Endothelial cell of umbilical vein (primary cell): ENCODE results near the gene MMP11. TPM values are rescaled to one million over a fixed set of nuclear protein-coding genes. Genes with fewer than 3 reads are reported as not detected.

Experiments used
- BruUV-seq: library from RNA; stranded (reverse); fragments of 400-500 nt; replicated peaks from 2 replicates; lab custom pipeline; 2021; lab: Mats Ljungman, UMichigan
- CTCF ChIA-PET: fragments of 300-600, 350-600 bp; sonication (Branson Sonifier 250); formaldehyde crosslinking; loops from one replicate; lab custom pipeline; 2021; ENCODE audit warnings: antibody characterized with exemption, inconsistent platforms; lab: Charles Lee
- POLR2A ChIA-PET: fragments of 300-600, 350-600 bp; sonication (Branson Sonifier 250); formaldehyde crosslinking; loops from one replicate; lab custom pipeline; 2021; ENCODE audit warnings: antibody characterized with exemption, inconsistent platforms; lab: Charles Lee
- DNase-seq: peaks from one replicate; pipeline ENCODE4 v3.0.0-alpha.2; 2011; ENCODE audit warnings: low read depth, low spot score
- FAIRE-seq: peaks from 2 replicates; lab custom pipeline; 2011; peaks lifted over from hg19 to GRCh38; lab: Jason Lieb, UNC
- H2AFZ ChIP-seq: 2 replicates; pipeline ENCODE4 v1.6.0; 2012; ENCODE audit warnings: low read depth, low read length, control low read depth, inconsistent platforms
- H3K27ac ChIP-seq: 2 replicates; pipeline ENCODE4 v1.5.1; 2011; ENCODE audit warnings: low read depth, mild to moderate bottlenecking, control low read depth, low read length, moderate library complexity; ENCODE audit not compliant: insufficient read depth
- H3K27me3 ChIP-seq, 2 experiments: 2 replicates each; pipeline versions ENCODE4 v1.6.0 to v1.6.1; 2011; ENCODE audit warnings: low read length in 2 of 2, mixed read lengths in 1 of 2; ENCODE audit not compliant: control insufficient read depth in 2 of 2, insufficient read depth in 2 of 2
- H3K36me3 ChIP-seq, 2 experiments: 2 replicates in 1 of 2; 3 replicates in 1 of 2; pipeline ENCODE4 v1.5.1; 2011; ENCODE audit warnings: low read length in 2 of 2, mild to moderate bottlenecking in 1 of 2, moderate library complexity in 1 of 2; ENCODE audit not compliant: control insufficient read depth in 2 of 2, insufficient read depth in 2 of 2; ENCODE audit errors: extremely low read depth in 1 of 2
- H3K4me1 ChIP-seq: 3 replicates; pipeline ENCODE4 v1.5.1; 2011; ENCODE audit warnings: mild to moderate bottlenecking, low read length; ENCODE audit not compliant: control insufficient read depth, insufficient read depth; ENCODE audit errors: extremely low read depth
- H3K4me2 ChIP-seq: 2 replicates; pipeline ENCODE4 v1.6.1; 2011; ENCODE audit warnings: low read length, control low read depth, mixed read lengths; ENCODE audit not compliant: insufficient read depth
- H3K4me3 ChIP-seq, 3 experiments: fragments of 200-600 bp in 1 of 3; sonication (generic), shearing (Covaris generic) in 1 of 3; replicated peaks in 1 of 3; 2 replicates each; pipeline ENCODE4 v1.5.1; 2011 to 2016; ENCODE audit warnings: control low read depth in 3 of 3, low read length in 3 of 3, mild to moderate bottlenecking in 2 of 3, inconsistent platforms in 1 of 3, low read depth in 1 of 3, moderate library complexity in 1 of 3; ENCODE audit not compliant: insufficient read depth in 1 of 3
- H3K79me2 ChIP-seq: 2 replicates; pipeline ENCODE4 v1.6.0; 2012; ENCODE audit warnings: low read length, inconsistent platforms; ENCODE audit not compliant: control insufficient read depth, insufficient read depth
- H3K9ac ChIP-seq: replicated peaks from 2 replicates; pipeline ENCODE3; 2011; ENCODE audit warnings: low read length, control low read depth; ENCODE audit not compliant: insufficient read depth; ENCODE audit errors: extremely low read depth
- H3K9me1 ChIP-seq: replicated peaks from 3 replicates; pipeline ENCODE4 v1.6.0; 2011; ENCODE audit warnings: mild to moderate bottlenecking, low read length; ENCODE audit not compliant: control insufficient read depth, insufficient read depth; ENCODE audit errors: extremely low read depth
- H3K9me3 ChIP-seq: replicated peaks from 2 replicates; pipeline ENCODE4 v1.5.1; 2012; ENCODE audit warnings: low read length, inconsistent platforms; ENCODE audit not compliant: control insufficient read depth, insufficient read depth
- H4K20me1 ChIP-seq: replicated peaks from 2 replicates; pipeline ENCODE3; 2011; ENCODE audit warnings: mild to moderate bottlenecking, low read length; ENCODE audit not compliant: control insufficient read depth, insufficient read depth; ENCODE audit errors: extremely low read depth
- CTCF ChIP-seq, 2 donors: IDR thresholded peaks; 1 replicate in 1 of 2; 2 replicates in 1 of 2; pipeline ENCODE4 v1.5.1; 2011; ENCODE audit warnings: low read length in 2 of 2, mild to moderate bottlenecking in 2 of 2, moderate library complexity in 2 of 2, control low read depth in 1 of 2, inconsistent platforms in 1 of 2, low read depth in 1 of 2; ENCODE audit not compliant: insufficient read depth in 1 of 2; ENCODE audit errors: extremely low read depth in 1 of 2
- EZH2 ChIP-seq: IDR thresholded peaks from 2 replicates; pipeline ENCODE4 v1.6.1; 2012; ENCODE audit warnings: borderline replicate concordance, low read depth, mild to moderate bottlenecking, moderate library complexity, low read length, inconsistent platforms; ENCODE audit not compliant: severe bottlenecking
- FOS ChIP-seq: IDR thresholded peaks from 2 replicates; pipeline ENCODE4 v1.6.1; 2011; ENCODE audit warnings: mild to moderate bottlenecking, low read length, moderate library complexity, borderline replicate concordance; ENCODE audit not compliant: insufficient read depth
- GATA2 ChIP-seq: IDR thresholded peaks from 2 replicates; pipeline ENCODE4 v1.7.0; 2011; ENCODE audit warnings: low read depth, mild to moderate bottlenecking, moderate library complexity, mixed read lengths, low read length; ENCODE audit not compliant: insufficient read length, insufficient read depth
- JUN ChIP-seq: IDR thresholded peaks from 2 replicates; pipeline ENCODE4 v1.6.1; 2011; ENCODE audit warnings: borderline replicate concordance, low read depth; ENCODE audit not compliant: insufficient read length, insufficient read depth
- MAX ChIP-seq: IDR thresholded peaks from 2 replicates; pipeline ENCODE4 v1.6.1; 2011; ENCODE audit not compliant: insufficient read depth, insufficient read length
- MYC ChIP-seq: IDR thresholded peaks from one replicate; pipeline ENCODE4 v1.6.1; 2011; ENCODE audit warnings: mild to moderate bottlenecking, low read depth, low read length
- POLR2A ChIP-seq: IDR thresholded peaks from 2 replicates; pipeline ENCODE4 v1.6.1; 2012; ENCODE audit warnings: low read depth, mild to moderate bottlenecking, control low read depth, low read length
- POLR2AphosphoS5 ChIP-seq: IDR thresholded peaks from 2 replicates; pipeline ENCODE4 v1.6.1; 2012; ENCODE audit warnings: low read depth, mild to moderate bottlenecking, control low read depth, low read length, moderate library complexity; ENCODE audit not compliant: insufficient read depth
- dilution Hi-C: fragments of 300-500 bp; cut with MboI; formaldehyde crosslinking; loops from one replicate; pipeline ENCODE4 v1.15.0; 2019; ENCODE audit warnings: low sequenced_read_pairs; ENCODE audit not compliant: extremely low pct_ligation_motif_present
- intact Hi-C: fragments of 100-400 bp; cut with micrococcal nuclease; formaldehyde crosslinking; loops from one replicate; pipeline ENCODE4 v1.10.0; 2022
- polyA plus RNA-seq, 4 experiments: library from polyadenylated mRNA; depleted of rRNA in 3 of 4; stranded (reverse) in 3 of 4; unstranded in 1 of 4; fragments of >200 nt; gene quantifications; 2 replicates each; pipeline versions ENCODE4 v1.2.1 to v1.2.3, GENCODE V29; 2011 to 2012; ENCODE audit warnings: missing spikeins in 1 of 4
- total RNA-seq: library from RNA; stranded (reverse); gene quantifications from 2 replicates; pipeline ENCODE4 v1.2.3, GENCODE V29; 2021

Gene MMP11
- total and polyA plus RNA-seq, 2 donors (not counting 3 experiments of a cell fraction or from before 2014, with no cell fraction given), result 10.3 to 16.9 TPM

- intact Hi-C loops (loop anchor here (1.0 to 5.0 kb wide), 2 partner anchors 16 to 50 kb away; partner anchors contain the start of gene DERL3), dilution Hi-C loops (no loop called here)
- Histone ChIP-seq H3K9ac (peak within 1 kb of the TSS; percentile 99), H3K9me3 (no peaks in the 10 kb centered on the region), H4K20me1 (peaks cover 2% of the 10 kb centered on the region), H3K36me3 (peaks cover 0 to 3% of the 10 kb centered on the region in 2 experiments), H3K4me2 (peak within 1 kb of the TSS; percentile 89), H3K27me3 (no peaks in the 10 kb centered on the region), H3K79me2 (peaks cover 47% of the 10 kb centered on the region), H3K4me3 (peak within 1 kb of the TSS; percentile 19 to 81 (median 78)), H2AFZ (peak within 1 kb of the TSS; percentile 76), H3K9me1 (no peaks in the 10 kb centered on the region), H3K27ac (peak within 1 kb of the TSS; percentile 92), H3K4me1 (peaks cover 13% of the 10 kb centered on the region)
- TF ChIP-seq JUN (no peak), POLR2AphosphoS5 (peak; percentile 74), GATA2 (no peak), POLR2A (peak; percentile 75)
- BruUV-seq, result no TSS peak
- ChIA-PET CTCF (interaction anchor here (0.5 to 3.5 kb wide), 7 partner anchors 9 to 71 kb away, joined by 3 to 15 read pairs (median 6); partner anchors contain the start of genes MMP11 and SLC2A11), POLR2A (interaction anchor here (1.0 kb wide), 1 partner anchor 16 kb away, joined by 3 read pairs; no protein-coding TSS in a partner anchor)
- FAIRE-seq (peak; percentile 81), DNase-seq (peak; percentile 84)
These were observed 14.3 kb downstream of the MMP11 start, which contains the start of gene SMARCB1 for GRCh38 chr22:23786752-23787599. Gene SMARCB1, plus strand, starts transcription at chr22:23786966. Its CDS starts 204 bp downstream, at chr22:23787170.

GRCh38 chr22:23787600-23787896 lies 14.9 kb downstream of the MMP11 start:
- TF ChIP-seq GATA2 (no peak), MYC (no peak), POLR2AphosphoS5 (no peak), MAX (no peak), EZH2 (no peak), POLR2A (no peak), FOS (no peak), JUN (no peak), CTCF (IDR thresholded peaks at IDR 0.05; ENCODE audit: extremely low read depth in 1 of 2, insufficient read depth in 1 of 2, low read depth in 1 of 2, low read length in 2 of 2) (no peak)
- BruUV-seq, result no TSS peak
- FAIRE-seq, result peak; percentile 21
- no peaks in the 10 kb centered on the region for H3K9me1 ChIP-seq
- peaks cover 52% of the 10 kb centered on the region for H3K79me2 ChIP-seq
- H3K27ac ChIP-seq, result no peak overlapping the region
- DNase-seq, result no peak
- intact Hi-C loops, result loop anchor here (1.0 to 5.0 kb wide), 2 partner anchors 16 to 50 kb away; partner anchors contain the start of gene DERL3
- H4K20me1 ChIP-seq, result peaks cover 2% of the 10 kb centered on the region
- H3K4me3 ChIP-seq, result peak overlapping the region; percentile 19 to 81 (median 78)
- no peaks in the 10 kb centered on the region for H3K9me3 ChIP-seq
- H2AFZ ChIP-seq, result no peak overlapping the region
- H3K4me2 ChIP-seq, result peak overlapping the region; percentile 89
- ChIA-PET POLR2A (no interaction called here), CTCF (interaction anchor here (1.1 to 3.5 kb wide), 5 partner anchors 10 to 62 kb away, joined by 3 to 15 read pairs (median 4); partner anchors contain the start of genes CHCHD10 and MMP11)
- dilution Hi-C loops, result no loop called here
- no peaks in the 10 kb centered on the region for H3K27me3 ChIP-seq
- peaks cover 0 to 7% of the 10 kb centered on the region in 2 experiments for H3K36me3 ChIP-seq
- peaks cover 13% of the 10 kb centered on the region for H3K4me1 ChIP-seq
- peak overlapping the region; percentile 99 for H3K9ac ChIP-seq
